A549 (cell line): ENCODE data around the gene ZDHHC19. TPM values are rescaled to one million over a fixed set of nuclear protein-coding genes. Genes with fewer than 3 reads are reported as not detected.
A peak's percentile ranks its signal among the peaks of the same experiment; 100 is the strongest.

Source experiments
- ATAC-seq, 2 experiments: fragments of 200-7000 bp in 1 of 2; fragments of >200 bp in 1 of 2; cut with Nextera tagmentation in 1 of 2; cut with Tn5 transposase in 1 of 2; 3 replicates each; pipeline versions ENCODE4 v1.8.0 to v1.9.1; 2018 to 2020; ENCODE audit warnings: mild to moderate bottlenecking in 1 of 2, moderate library complexity in 1 of 2
- CTCF ChIA-PET: fragments of 300-600 bp; sonication (Branson Sonifier 250); formaldehyde crosslinking; extraction: SDS; loops from one replicate; lab custom pipeline; 2021; ENCODE audit warnings: antibody characterized with exemption, inconsistent platforms; lab: Yijun Ruan, JAX
- POLR2A ChIA-PET: fragments of 350-600 bp; formaldehyde crosslinking; extraction: SDS; loops from one replicate; lab custom pipeline; 2021; ENCODE audit warnings: antibody characterized with exemption, inconsistent platforms; lab: Yijun Ruan, JAX
- DNase-seq, 2 experiments: peaks; one replicate each; pipeline versions ENCODE4 v3.0.0 to v3.0.0-alpha.2; 2011 to 2016; ENCODE audit warnings: low read depth in 1 of 2, low spot score in 1 of 2
- FAIRE-seq: peaks from 2 replicates; lab custom pipeline; 2011; peaks lifted over from hg19 to GRCh38; lab: Jason Lieb, UNC
- H3K27ac ChIP-seq, 2 experiments: fragments of >200 bp; sonication (Bioruptor Twin); formaldehyde crosslinking; 3 replicates each; pipeline ENCODE4 v1.5.1; 2016 to 2017
- H3K4me1 ChIP-seq: fragments of >200 bp; sonication (Bioruptor Twin); formaldehyde crosslinking; 3 replicates; pipeline ENCODE4 v1.6.1; 2016
- H3K4me2 ChIP-seq: fragments of >200 bp; sonication (Bioruptor Twin); formaldehyde crosslinking; 3 replicates; pipeline ENCODE4 v1.6.1; 2016
- H3K4me3 ChIP-seq: fragments of >200 bp; sonication (Bioruptor Twin); formaldehyde crosslinking; 3 replicates; pipeline ENCODE4 v1.5.1; 2016
- H3K9me3 ChIP-seq: fragments of >200 bp; sonication (Bioruptor Twin); formaldehyde crosslinking; 3 replicates; pipeline ENCODE4 v1.6.1; 2016
- CHD4 ChIP-seq: fragments of 200-600 bp; sonication (generic); IDR thresholded peaks from 2 replicates; pipeline ENCODE4 v1.6.1; 2016; ENCODE audit warnings: antibody characterized with exemption, mild to moderate bottlenecking, borderline replicate concordance
- EHF ChIP-seq: fragments of 250-450 bp; sonication (Bioruptor Pico); IDR thresholded peaks from 2 replicates; pipeline ENCODE4 v1.5.0; 2020; ENCODE audit warnings: mild to moderate bottlenecking
- EP300 ChIP-seq, 2 experiments: fragments of >200 bp; sonication (Bioruptor Twin); formaldehyde crosslinking; IDR thresholded peaks; 2 replicates in 1 of 2; 3 replicates in 1 of 2; pipeline ENCODE4 v1.6.1; 2016 to 2017
- ESRRA ChIP-seq: fragments of 150-350 bp; IDR thresholded peaks from 2 replicates; pipeline ENCODE4 v1.6.1; 2014; ENCODE audit warnings: mild to moderate bottlenecking, low read length, borderline replicate concordance
- FOXS1 ChIP-seq: fragments of 250-450 bp; sonication (Bioruptor Pico); IDR thresholded peaks from 2 replicates; pipeline ENCODE4 v1.5.0; 2020; ENCODE audit warnings: mild to moderate bottlenecking, moderate library complexity
- GATA3 ChIP-seq: IDR thresholded peaks from 2 replicates; pipeline ENCODE4 v1.6.1; 2012; ENCODE audit warnings: borderline replicate concordance
- HMGXB4 ChIP-seq: fragments of 250-450 bp; sonication (Bioruptor Pico); IDR thresholded peaks from 2 replicates; pipeline ENCODE4 v1.5.0; 2021; ENCODE audit warnings: mild to moderate bottlenecking, moderate library complexity, borderline replicate concordance
- HOXA7 ChIP-seq: fragments of 250-450 bp; sonication (Bioruptor Pico); IDR thresholded peaks from 2 replicates; pipeline ENCODE4 v1.5.0; 2020; ENCODE audit warnings: mild to moderate bottlenecking, moderate library complexity
- HOXB5 ChIP-seq: fragments of 250-450 bp; sonication (Bioruptor Pico); IDR thresholded peaks from 2 replicates; pipeline ENCODE4 v1.5.0; 2020; ENCODE audit warnings: mild to moderate bottlenecking, moderate library complexity
- JUN ChIP-seq, 2 experiments: fragments of >200 bp; sonication (Bioruptor Twin); formaldehyde crosslinking; IDR thresholded peaks; 2 replicates in 1 of 2; 3 replicates in 1 of 2; pipeline ENCODE4 v1.6.1; 2016 to 2017
- JUNB ChIP-seq: fragments of >200 bp; sonication (Bioruptor Twin); formaldehyde crosslinking; IDR thresholded peaks from 2 replicates; pipeline ENCODE4 v1.6.1; 2016
- KDM5A ChIP-seq: fragments of 200-600 bp; sonication (generic); IDR thresholded peaks from 2 replicates; pipeline ENCODE4 v1.6.1; 2016; ENCODE audit warnings: antibody characterized with exemption, mild to moderate bottlenecking
- MAFK ChIP-seq: fragments of 450-650 bp; IDR thresholded peaks from 2 replicates; pipeline ENCODE4 v1.6.1; 2014; ENCODE audit not compliant: partially characterized antibody
- MAZ ChIP-seq: fragments of 150-350 bp; IDR thresholded peaks from 2 replicates; pipeline ENCODE4 v1.6.1; 2014; ENCODE audit warnings: antibody characterized with exemption, low read depth, low read length, borderline replicate concordance
- MYC ChIP-seq: IDR thresholded peaks from 2 replicates; pipeline ENCODE4 v1.6.1; 2012; ENCODE audit warnings: mild to moderate bottlenecking, inconsistent platforms, low read length, improper control_type of control experiment, borderline replicate concordance
- NPAS2 ChIP-seq: fragments of 250-450 bp; sonication (Bioruptor Pico); IDR thresholded peaks from 2 replicates; pipeline ENCODE4 v1.8.0; 2022; ENCODE audit warnings: mild to moderate bottlenecking, moderate library complexity, borderline replicate concordance
- NR3C1 ChIP-seq: fragments of >200 bp; sonication (Bioruptor Twin); formaldehyde crosslinking; IDR thresholded peaks from 3 replicates; pipeline ENCODE4 v1.6.1; 2017
- POLR2A ChIP-seq: IDR thresholded peaks from 2 replicates; pipeline ENCODE4 v1.6.1; 2012; ENCODE audit warnings: mild to moderate bottlenecking, low read length
- POLR2AphosphoS2 ChIP-seq: conservative IDR thresholded peaks from 2 replicates; pipeline ENCODE4 v1.6.1; 2012; ENCODE audit warnings: low read length, improper control_type of control experiment, inconsistent platforms
- RARB ChIP-seq: fragments of 250-450 bp; sonication (Bioruptor Pico); IDR thresholded peaks from 2 replicates; pipeline ENCODE4 v1.8.0; 2021; ENCODE audit warnings: mild to moderate bottlenecking, moderate library complexity
- RCOR1 ChIP-seq: fragments of 150-350 bp; IDR thresholded peaks from 2 replicates; pipeline ENCODE4 v1.6.1; 2014; ENCODE audit warnings: antibody characterized with exemption, low read length, low read depth
- TP53 ChIP-seq: fragments of 250-450 bp; sonication (Bioruptor Pico); IDR thresholded peaks from 2 replicates; pipeline ENCODE4 v1.5.0; 2021; ENCODE audit warnings: mild to moderate bottlenecking, moderate library complexity
- ZC3H11A ChIP-seq: fragments of 450-650 bp; IDR thresholded peaks from 2 replicates; pipeline ENCODE4 v1.6.1; 2014; ENCODE audit warnings: antibody characterized with exemption, mild to moderate bottlenecking
- ZFP36 ChIP-seq: fragments of 450-650 bp; IDR thresholded peaks from 2 replicates; pipeline ENCODE4 v1.6.1; 2014; ENCODE audit warnings: borderline replicate concordance; ENCODE audit not compliant: partially characterized antibody
- WGBS: methylation state at CpG from one replicate; pipeline ENCODE4 v1.1.6; 2017; ENCODE audit errors: missing lambda C conversion rate; 5-methylcytosine and 5-hydroxymethylcytosine counted together
- polyA plus RNA-seq, 4 experiments: library from polyadenylated mRNA; depleted of rRNA in 3 of 4; stranded (reverse); fragments of >200 nt; fragmentation: RNase III in 1 of 4; extraction: RNeasy Plus Mini Kit Qiagen cat#74134 plus additional on column Dnase treatment in 1 of 4; gene quantifications; 2 replicates in 3 of 4; 3 replicates in 1 of 4; pipeline ENCODE4 v1.2.3, GENCODE V29; 2011 to 2017
- TF ChIP-seq, protein P1 (sequence below): fragments of >200 bp; sonication (Bioruptor Twin); formaldehyde crosslinking; IDR thresholded peaks from 3 replicates; pipeline ENCODE4 v1.6.1; 2016
- TF ChIP-seq, protein P2 (sequence below): fragments of 150-350 bp; IDR thresholded peaks from 2 replicates; pipeline ENCODE4 v1.6.1; 2014; ENCODE audit warnings: low read depth, mild to moderate bottlenecking, low read length
- TF ChIP-seq, protein P3 (sequence below): fragments of 250-450 bp; sonication (Bioruptor Pico); IDR thresholded peaks from 2 replicates; pipeline ENCODE4 v1.5.0; 2020; ENCODE audit warnings: low read depth, mild to moderate bottlenecking, moderate library complexity
- TF ChIP-seq, protein P4 (sequence below): fragments of >200 bp; sonication (Bioruptor Twin); formaldehyde crosslinking; IDR thresholded peaks from 2 replicates; pipeline ENCODE4 v1.6.1; 2016

ZDHHC19 gene
- polyA plus RNA-seq, 2 of the 4 experiments (the other 2 are of a cell fraction) = 0.15 TPM; not detected in 1

- ATAC-seq = peak; percentile 10 to 52; a peak in 4 of 6 replicates
- POLR2A ChIA-PET = no interaction called here
Observed at GRCh38 chr3:196219194-196219969, 8.2 kb upstream of the ZDHHC19 start.

DNA sequence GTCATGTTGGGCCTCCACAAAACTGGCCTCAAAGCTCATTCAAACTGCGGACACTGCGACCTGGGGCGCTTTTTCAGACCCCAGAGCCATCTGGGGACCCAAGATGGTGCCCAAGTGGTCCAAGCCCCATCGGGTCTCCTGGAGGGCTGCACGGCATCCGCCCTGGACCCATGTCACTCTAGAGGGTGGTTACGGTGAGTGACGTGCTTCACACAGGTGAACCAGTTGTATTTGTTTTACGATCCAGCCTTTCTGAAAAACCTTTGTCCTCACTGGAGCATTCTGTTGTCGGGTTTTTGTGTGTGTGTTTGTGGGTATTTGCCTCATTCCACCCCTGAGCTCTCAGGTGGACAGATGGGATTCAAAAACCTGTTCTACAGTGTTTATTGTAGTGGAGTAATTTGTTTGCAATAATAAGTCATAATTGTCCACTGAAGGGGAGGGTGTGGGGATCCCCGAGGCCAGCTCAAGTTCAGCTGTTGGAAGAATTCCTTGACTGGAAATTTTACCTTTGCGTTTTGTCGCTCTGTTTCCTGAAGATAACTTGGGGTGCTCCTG, 7.0 kb upstream of the ZDHHC19 start:
- ATAC-seq (no peak), FAIRE-seq (no peak), DNase-seq (no peak)
- ChIA-PET POLR2A (no interaction called here), CTCF (interaction anchor here (0.6 kb wide), 1 partner anchor 23 kb away, joined by 3 read pairs; no protein-coding TSS in a partner anchor)
- TF ChIP-seq POLR2A = no peak
- no peak for TF ChIP-seq ESRRA
- TF ChIP-seq EHF (CRISPR knock-in tag) = no peak
- TF ChIP-seq, protein P1, sequence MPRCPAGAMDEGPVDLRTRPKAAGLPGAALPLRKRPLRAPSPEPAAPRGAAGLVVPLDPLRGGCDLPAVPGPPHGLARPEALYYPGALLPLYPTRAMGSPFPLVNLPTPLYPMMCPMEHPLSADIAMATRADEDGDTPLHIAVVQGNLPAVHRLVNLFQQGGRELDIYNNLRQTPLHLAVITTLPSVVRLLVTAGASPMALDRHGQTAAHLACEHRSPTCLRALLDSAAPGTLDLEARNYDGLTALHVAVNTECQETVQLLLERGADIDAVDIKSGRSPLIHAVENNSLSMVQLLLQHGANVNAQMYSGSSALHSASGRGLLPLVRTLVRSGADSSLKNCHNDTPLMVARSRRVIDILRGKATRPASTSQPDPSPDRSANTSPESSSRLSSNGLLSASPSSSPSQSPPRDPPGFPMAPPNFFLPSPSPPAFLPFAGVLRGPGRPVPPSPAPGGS = no peak
- no peak for TF ChIP-seq MYC
- no peak for TF ChIP-seq ZC3H11A
- TF ChIP-seq MAFK = no peak
- TF ChIP-seq RCOR1 = no peak
- no peak overlapping the region for H3K4me3 ChIP-seq
- H3K9me3 ChIP-seq = no peaks in the 10 kb centered on the region
- H3K4me1 ChIP-seq = no peaks in the 10 kb centered on the region
- WGBS = 80% methylated on average over 10 of the region's 13 CpGs
- no peak overlapping the region for H3K27ac ChIP-seq
- H3K4me2 ChIP-seq = no peak overlapping the region

More at GRCh38 chr3:196219194-196219969, 8.2 kb upstream of the ZDHHC19 start:
- DNase-seq (no peak), FAIRE-seq (no peak)
- no peak overlapping the region for H3K27ac ChIP-seq
- no peaks in the 10 kb centered on the region for H3K9me3 ChIP-seq
- H3K4me1 ChIP-seq = no peaks in the 10 kb centered on the region
- CTCF ChIA-PET = interaction anchor here (0.5 kb wide), 1 partner anchor 10 kb away, joined by 3 read pairs; no protein-coding TSS in a partner anchor
- no peak overlapping the region for H3K4me3 ChIP-seq
- TF ChIP-seq, protein P2, sequence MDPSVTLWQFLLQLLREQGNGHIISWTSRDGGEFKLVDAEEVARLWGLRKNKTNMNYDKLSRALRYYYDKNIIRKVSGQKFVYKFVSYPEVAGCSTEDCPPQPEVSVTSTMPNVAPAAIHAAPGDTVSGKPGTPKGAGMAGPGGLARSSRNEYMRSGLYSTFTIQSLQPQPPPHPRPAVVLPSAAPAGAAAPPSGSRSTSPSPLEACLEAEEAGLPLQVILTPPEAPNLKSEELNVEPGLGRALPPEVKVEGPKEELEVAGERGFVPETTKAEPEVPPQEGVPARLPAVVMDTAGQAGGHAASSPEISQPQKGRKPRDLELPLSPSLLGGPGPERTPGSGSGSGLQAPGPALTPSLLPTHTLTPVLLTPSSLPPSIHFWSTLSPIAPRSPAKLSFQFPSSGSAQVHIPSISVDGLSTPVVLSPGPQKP = no peak
- no peak for TF ChIP-seq EP300 (IDR thresholded peaks at IDR 0.05)
- H3K4me2 ChIP-seq = no peak overlapping the region
- 66% methylated on average over 19 of the region's 19 CpGs for WGBS

GRCh38 chr3:196217307-196218154, 6.3 kb upstream of the ZDHHC19 start:
- CTCF ChIA-PET = no interaction called here
- Histone ChIP-seq H3K4me2 (no peak overlapping the region), H3K4me3 (no peak overlapping the region), H3K4me1 (no peaks in the 10 kb centered on the region), H3K27ac (no peak overlapping the region), H3K9me3 (no peaks in the 10 kb centered on the region)
- FAIRE-seq (no peak), DNase-seq (no peak), ATAC-seq (no peak)
- POLR2A ChIA-PET = no interaction called here
- WGBS = 74% methylated on average over 11 of the region's 12 CpGs
- TF ChIP-seq TP53 (CRISPR knock-in tag) (no peak), HMGXB4 (CRISPR knock-in tag) (no peak), MAZ (no peak), GATA3 (no peak), HOXB5 (CRISPR knock-in tag) (no peak), NPAS2 (CRISPR knock-in tag) (no peak), KDM5A (no peak), POLR2AphosphoS2 (no peak), MAFK (no peak), RARB (CRISPR knock-in tag) (no peak), FOXS1 (CRISPR knock-in tag) (no peak), JUNB (no peak), ZFP36 (no peak), CHD4 (no peak), NR3C1 (no peak), JUN (IDR thresholded peaks at IDR 0.05) (no peak), HOXA7 (CRISPR knock-in tag) (no peak)
- TF ChIP-seq, protein P3, sequence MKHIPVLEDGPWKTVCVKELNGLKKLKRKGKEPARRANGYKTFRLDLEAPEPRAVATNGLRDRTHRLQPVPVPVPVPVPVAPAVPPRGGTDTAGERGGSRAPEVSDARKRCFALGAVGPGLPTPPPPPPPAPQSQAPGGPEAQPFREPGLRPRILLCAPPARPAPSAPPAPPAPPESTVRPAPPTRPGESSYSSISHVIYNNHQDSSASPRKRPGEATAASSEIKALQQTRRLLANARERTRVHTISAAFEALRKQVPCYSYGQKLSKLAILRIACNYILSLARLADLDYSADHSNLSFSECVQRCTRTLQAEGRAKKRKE (CRISPR knock-in tag) = no peak
- TF ChIP-seq, protein P4, sequence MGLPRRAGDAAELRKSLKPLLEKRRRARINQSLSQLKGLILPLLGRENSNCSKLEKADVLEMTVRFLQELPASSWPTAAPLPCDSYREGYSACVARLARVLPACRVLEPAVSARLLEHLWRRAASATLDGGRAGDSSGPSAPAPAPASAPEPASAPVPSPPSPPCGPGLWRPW = no peak
